Fibroblast of the aortic adventitia (primary cell): ENCODE measurements around the gene STAU1. TPM values are rescaled to one million over a fixed set of nuclear protein-coding genes. Genes with fewer than 3 reads are reported as not detected.
"Not testable (repeated sequence)": the region's sequence is repeated elsewhere in the genome, so short reads cannot be mapped to it uniquely, and the experiment has no call there.

Experiments
- DNase-seq: peaks from one replicate; pipeline ENCODE4 v3.0.0-alpha.2; 2010; ENCODE audit warnings: low read depth
- H3K4me3 ChIP-seq: 2 replicates; pipeline ENCODE4 v1.5.1; 2011; ENCODE audit warnings: low read depth, mild to moderate bottlenecking, control low read depth, low read length, moderate library complexity
- CTCF ChIP-seq: IDR thresholded peaks from 2 replicates; pipeline ENCODE4 v1.5.1; 2011; ENCODE audit warnings: mild to moderate bottlenecking, low read length, control low read depth, inconsistent platforms; ENCODE audit not compliant: insufficient read depth
- total RNA-seq: library from RNA; depleted of rRNA; stranded (reverse); fragments of >200 nt; gene quantifications from 2 replicates; pipeline ENCODE4 v1.2.3, GENCODE V29; 2012; ENCODE audit warnings: low replicate concordance

STAU1 gene
- total RNA-seq, 1 donor: 60.0 TPM

DNA sequence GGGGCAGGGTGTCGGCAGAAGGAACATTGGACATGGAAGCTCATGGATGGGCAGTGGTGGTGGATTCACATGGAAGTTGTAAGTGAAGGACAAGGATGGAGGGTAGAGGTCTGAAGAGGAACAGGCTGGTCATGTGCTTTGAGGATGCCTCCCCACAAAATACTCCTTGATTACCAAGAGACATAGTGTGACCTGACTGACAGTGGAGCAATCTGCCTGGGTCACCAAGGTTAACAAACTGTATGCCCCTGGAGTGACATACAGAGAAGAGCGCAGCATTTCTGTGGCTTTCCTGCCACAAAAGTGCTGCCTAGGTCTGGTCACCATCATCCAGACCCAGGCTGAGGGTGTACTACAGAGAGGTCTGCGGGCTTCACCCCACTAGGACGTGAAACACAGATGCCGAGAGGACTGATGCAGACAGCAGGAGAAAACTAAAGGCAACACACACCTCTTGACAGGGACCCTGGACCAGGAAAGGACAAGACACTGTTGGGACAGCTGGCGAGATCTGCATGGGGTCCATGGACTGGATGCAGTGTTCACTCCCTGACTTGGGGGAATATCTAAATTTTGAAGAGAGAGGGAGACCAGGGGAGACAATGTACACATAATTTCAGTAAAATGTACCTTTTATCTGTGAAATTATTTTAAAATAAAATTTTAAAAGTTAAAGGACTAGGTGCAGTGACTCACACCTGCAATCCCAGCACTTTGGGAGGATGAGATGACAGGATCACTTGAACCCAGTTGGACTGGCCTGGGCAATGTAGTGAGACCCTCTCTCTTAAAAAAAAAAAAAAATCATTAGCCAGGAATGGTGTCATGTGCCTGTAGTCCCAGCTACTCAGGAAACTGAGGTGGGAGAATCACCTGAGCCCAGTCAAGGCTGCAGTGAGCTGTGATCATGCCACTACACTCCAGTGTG, 77.1 kb downstream of the STAU1 start:
- no peak overlapping the region for H3K4me3 ChIP-seq
- no peak for DNase-seq
- TF ChIP-seq CTCF: no peak

DNA sequence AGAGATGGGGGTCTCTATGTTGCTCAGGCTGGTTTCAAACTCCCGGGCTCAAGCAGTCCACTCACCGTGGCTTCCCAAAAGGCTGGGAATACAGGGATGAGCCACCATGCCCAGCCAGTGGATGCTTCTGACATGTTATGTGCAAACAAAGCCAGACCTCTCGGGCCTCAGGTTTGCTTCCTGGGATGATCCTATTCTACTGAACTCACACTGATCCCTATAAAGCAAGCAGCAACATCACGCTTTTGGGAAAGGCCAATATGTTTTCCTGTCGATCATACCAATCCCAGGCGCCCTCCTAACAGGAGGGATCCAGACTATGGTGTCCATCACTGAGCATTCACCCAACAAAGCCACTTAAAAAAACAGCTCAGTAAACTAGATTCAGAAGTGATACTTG, 81.8 kb downstream of the STAU1 start:
- H3K4me3 ChIP-seq: no peak overlapping the region
- no peak for TF ChIP-seq CTCF

DNA sequence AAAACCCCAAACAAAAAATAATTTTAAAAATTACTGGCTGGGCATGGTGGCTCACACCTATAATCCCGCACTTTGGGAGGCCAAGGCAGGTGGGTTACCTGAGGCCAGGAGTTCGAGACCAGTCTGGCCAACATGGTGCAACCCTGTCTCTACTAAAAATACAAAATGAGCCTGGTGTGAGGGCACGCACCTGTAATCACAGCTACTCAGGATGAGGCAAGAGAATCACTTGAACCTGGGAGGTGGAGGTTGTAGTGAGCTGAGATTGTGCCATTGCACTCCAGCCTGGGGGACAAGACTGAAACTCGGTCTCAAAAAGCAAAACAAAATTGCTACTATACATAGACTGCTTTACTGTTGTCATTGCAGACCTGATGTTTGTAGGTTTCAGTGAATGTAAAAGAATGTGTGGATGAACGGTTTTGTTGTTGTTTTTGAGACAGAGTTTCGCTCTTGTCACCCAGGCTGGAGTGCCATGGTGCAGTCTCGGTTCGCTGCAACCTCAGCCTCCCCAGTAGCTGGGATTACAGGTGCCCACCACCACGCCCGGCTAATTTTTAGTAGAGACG, 83.1 kb downstream of the STAU1 start:
- H3K4me3 ChIP-seq, DNase-seq: not testable (repeated sequence)

More for the DNA sequence above, 81.8 kb downstream of the STAU1 start:
- no peak for DNase-seq

GRCh38 chr20:49104365-49104648, 83.8 kb downstream of the STAU1 start:
- no peak for DNase-seq

DNA sequence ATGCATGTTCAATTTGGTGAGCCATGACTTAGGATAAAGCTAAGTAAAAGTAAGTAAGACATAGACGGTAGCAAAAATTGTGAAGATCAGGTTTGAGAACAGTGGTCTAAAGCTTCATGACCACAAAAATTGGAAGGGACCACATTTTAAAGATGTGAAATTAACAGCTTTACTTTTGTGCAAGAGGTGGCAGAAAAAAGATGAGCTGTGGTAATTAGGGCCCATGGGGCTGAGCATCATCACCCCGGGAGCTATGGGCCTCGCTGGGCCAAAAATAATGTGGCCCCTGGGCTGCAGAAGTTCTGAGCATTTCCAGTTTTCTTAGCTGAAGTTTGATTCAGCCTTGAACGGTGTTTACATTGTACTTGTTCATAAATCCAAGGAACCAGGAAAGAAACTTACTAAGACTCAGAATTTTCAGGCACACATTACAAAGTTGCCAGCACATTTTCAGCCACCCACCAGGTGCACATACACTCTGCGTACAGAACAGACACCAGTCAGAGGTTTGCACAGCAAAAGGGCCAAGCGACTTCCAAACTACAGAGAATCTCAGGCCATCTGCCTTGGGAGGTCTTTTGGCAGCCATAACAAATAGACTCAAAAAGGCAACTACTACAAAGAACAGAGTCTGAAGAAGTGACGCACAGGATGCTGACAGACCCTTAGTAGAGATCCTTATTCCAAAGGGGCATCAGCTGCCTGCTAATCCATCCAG, 84.3 kb downstream of the STAU1 start:
- H3K4me3 ChIP-seq: no peak overlapping the region
- no peak for TF ChIP-seq CTCF
- DNase-seq: no peak

More at GRCh38 chr20:49104365-49104648, 83.8 kb downstream of the STAU1 start:
- H3K4me3 ChIP-seq: no peak overlapping the region
- no peak for TF ChIP-seq CTCF

DNA sequence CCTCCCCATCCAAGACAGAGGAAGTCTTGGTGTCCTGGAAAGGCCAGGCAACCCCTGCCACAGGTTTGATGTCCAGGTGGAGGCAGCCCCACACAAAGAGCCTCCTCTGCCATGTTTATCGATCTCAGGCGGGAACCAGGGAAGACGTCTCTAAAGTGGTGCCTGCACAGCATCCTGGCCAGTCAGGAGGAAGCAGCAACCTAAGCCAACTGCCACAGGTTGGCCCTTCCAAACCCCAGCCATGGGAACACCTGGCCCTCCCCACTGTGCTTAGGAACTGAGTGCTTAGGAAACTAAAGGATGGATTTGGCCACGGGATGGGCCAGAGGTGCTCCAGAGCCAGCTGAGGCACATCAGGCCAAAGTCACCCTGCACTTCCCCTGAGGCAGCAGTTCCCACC, 85.1 kb downstream of the STAU1 start:
- no peak for TF ChIP-seq CTCF
- H3K4me3 ChIP-seq: no peak overlapping the region
- no peak for DNase-seq

- TF ChIP-seq CTCF: no peak
- no peak overlapping the region for H3K4me3 ChIP-seq
- no peak for DNase-seq
Measured at GRCh38 chr20:49100972-49101371, 87.2 kb downstream of the STAU1 start.

- not testable (repeated sequence) for H3K4me3 ChIP-seq, DNase-seq
Measured at GRCh38 chr20:49100292-49100691, 87.8 kb downstream of the STAU1 start.
